Astrocyte (in vitro differentiated cells and primary cell): ENCODE data around the gene ADM. TPM values are rescaled to one million over a fixed set of nuclear protein-coding genes. Genes with fewer than 3 reads are reported as not detected.

Source experiments
- DNase-seq: peaks from one replicate; pipeline ENCODE4 v3.0.0-alpha.2; 2010; ENCODE audit warnings: low read depth
- FAIRE-seq: peaks from 2 replicates; lab custom pipeline; 2011; peaks lifted over from hg19 to GRCh38; lab: Jason Lieb, UNC
- H2AFZ ChIP-seq: 2 replicates; pipeline ENCODE4 v1.6.0; 2012; ENCODE audit warnings: low read depth, low read length, inconsistent platforms
- H3K27ac ChIP-seq: 2 replicates; pipeline ENCODE4 v1.5.1; 2011; ENCODE audit warnings: low read depth, low read length, inconsistent platforms
- H3K27me3 ChIP-seq: 2 replicates; pipeline ENCODE4 v1.6.0; 2011; ENCODE audit warnings: low read length, inconsistent platforms; ENCODE audit not compliant: insufficient read depth
- H3K36me3 ChIP-seq: 2 replicates; pipeline ENCODE4 v1.5.1; 2011; ENCODE audit warnings: low read length, inconsistent platforms; ENCODE audit not compliant: insufficient read depth
- H3K4me1 ChIP-seq: 2 replicates; pipeline ENCODE4 v1.5.1; 2011; ENCODE audit warnings: low read length, inconsistent platforms; ENCODE audit not compliant: insufficient read depth
- H3K4me2 ChIP-seq: 2 replicates; pipeline ENCODE4 v1.6.0; 2012; ENCODE audit warnings: low read length, inconsistent platforms
- H3K4me3 ChIP-seq: 2 replicates; pipeline ENCODE4 v1.5.1; 2011; ENCODE audit warnings: low read depth, mild to moderate bottlenecking, low read length, inconsistent platforms; ENCODE audit not compliant: insufficient read depth
- H3K79me2 ChIP-seq: 2 replicates; pipeline ENCODE4 v1.6.0; 2012; ENCODE audit warnings: mild to moderate bottlenecking, low read length, inconsistent platforms; ENCODE audit not compliant: insufficient read depth
- H3K9ac ChIP-seq: 2 replicates; pipeline ENCODE4 v1.6.0; 2012; ENCODE audit warnings: mild to moderate bottlenecking, low read length, inconsistent platforms
- H3K9me3 ChIP-seq: 2 replicates; pipeline ENCODE4 v1.5.1; 2012; ENCODE audit warnings: low read depth, mild to moderate bottlenecking, low read length, inconsistent platforms; ENCODE audit not compliant: insufficient read depth
- H4K20me1 ChIP-seq: 2 replicates; pipeline ENCODE4 v1.6.0; 2012; ENCODE audit warnings: low read length, inconsistent platforms; ENCODE audit not compliant: insufficient read depth
- H3K27ac Mint-ChIP-seq: one replicate; pipeline ENCODE4 v1.8.0; 2021; ENCODE audit warnings: mild to moderate bottlenecking, mixed read lengths; ENCODE audit not compliant: unreplicated experiment
- H3K27me3 Mint-ChIP-seq: one replicate; pipeline ENCODE4 v1.8.0; 2021; ENCODE audit warnings: low read depth, mixed read lengths; ENCODE audit not compliant: unreplicated experiment
- H3K36me3 Mint-ChIP-seq: one replicate; pipeline ENCODE4 v1.8.0; 2021; ENCODE audit warnings: low read depth, mixed read lengths; ENCODE audit not compliant: unreplicated experiment
- H3K4me1 Mint-ChIP-seq: one replicate; pipeline ENCODE4 v1.8.0; 2021; ENCODE audit warnings: low read depth, mixed read lengths; ENCODE audit not compliant: unreplicated experiment
- H3K4me3 Mint-ChIP-seq: one replicate; pipeline ENCODE4 v1.8.0; 2021; ENCODE audit warnings: mild to moderate bottlenecking, moderate library complexity, mixed read lengths; ENCODE audit not compliant: unreplicated experiment
- H3K9me3 Mint-ChIP-seq: one replicate; pipeline ENCODE4 v1.8.0; 2021; ENCODE audit warnings: mild to moderate bottlenecking, mixed read lengths; ENCODE audit not compliant: unreplicated experiment
- EZH2 ChIP-seq: IDR thresholded peaks from 2 replicates; pipeline ENCODE4 v1.6.1; 2012; ENCODE audit warnings: mild to moderate bottlenecking, low read length, inconsistent platforms; ENCODE audit not compliant: insufficient read depth
- total RNA-seq: library from RNA; stranded (reverse); gene quantifications from 2 replicates; pipeline ENCODE4 v1.2.1, GENCODE V29; 2021
- TF ChIP-seq, protein P1 (sequence below): IDR thresholded peaks from 2 replicates; pipeline ENCODE4 v1.5.1; 2011; ENCODE audit warnings: low read depth, mild to moderate bottlenecking, inconsistent platforms, low read length, moderate library complexity; ENCODE audit not compliant: insufficient read depth

ADM gene
- total RNA-seq, 1 donor from 2014 or later = 78.7 TPM

DNA sequence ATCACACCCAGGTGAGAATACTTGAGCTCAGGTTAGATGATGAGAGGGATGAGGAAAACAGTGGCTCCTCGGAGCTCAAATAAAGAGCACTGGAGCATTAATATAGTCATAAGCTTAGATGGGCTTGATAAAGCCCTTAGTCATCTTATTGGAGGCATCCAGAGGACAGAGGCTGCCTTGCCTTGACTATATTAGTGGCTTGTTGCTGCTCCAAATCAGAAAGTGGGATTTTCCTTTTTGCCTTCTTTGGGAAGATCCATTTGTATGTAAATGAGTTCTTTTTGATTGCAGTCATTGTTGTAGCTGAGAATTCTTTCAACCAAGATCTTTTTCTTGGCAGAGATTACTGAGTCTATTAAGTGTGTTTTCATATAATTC, 18.9 kb downstream of the ADM start:
- no peaks in the 10 kb centered on the region for H3K9me3 ChIP-seq
- Mint-ChIP-seq H3K27me3 (peaks cover 7% of the 10 kb centered on the region), H3K4me3 (peak overlapping the region; percentile 10), H3K27ac (peak overlapping the region; percentile 13), H3K9me3 (no peaks in the 10 kb centered on the region), H3K4me1 (peaks cover 25% of the 10 kb centered on the region), H3K36me3 (no peaks in the 10 kb centered on the region)
- peaks cover 54% of the 10 kb centered on the region for H3K4me1 ChIP-seq
- no peak overlapping the region for H3K27ac ChIP-seq
- H3K79me2 ChIP-seq = no peaks in the 10 kb centered on the region
- peak overlapping the region; percentile 5 for H3K9ac ChIP-seq
- TF ChIP-seq, protein P1, sequence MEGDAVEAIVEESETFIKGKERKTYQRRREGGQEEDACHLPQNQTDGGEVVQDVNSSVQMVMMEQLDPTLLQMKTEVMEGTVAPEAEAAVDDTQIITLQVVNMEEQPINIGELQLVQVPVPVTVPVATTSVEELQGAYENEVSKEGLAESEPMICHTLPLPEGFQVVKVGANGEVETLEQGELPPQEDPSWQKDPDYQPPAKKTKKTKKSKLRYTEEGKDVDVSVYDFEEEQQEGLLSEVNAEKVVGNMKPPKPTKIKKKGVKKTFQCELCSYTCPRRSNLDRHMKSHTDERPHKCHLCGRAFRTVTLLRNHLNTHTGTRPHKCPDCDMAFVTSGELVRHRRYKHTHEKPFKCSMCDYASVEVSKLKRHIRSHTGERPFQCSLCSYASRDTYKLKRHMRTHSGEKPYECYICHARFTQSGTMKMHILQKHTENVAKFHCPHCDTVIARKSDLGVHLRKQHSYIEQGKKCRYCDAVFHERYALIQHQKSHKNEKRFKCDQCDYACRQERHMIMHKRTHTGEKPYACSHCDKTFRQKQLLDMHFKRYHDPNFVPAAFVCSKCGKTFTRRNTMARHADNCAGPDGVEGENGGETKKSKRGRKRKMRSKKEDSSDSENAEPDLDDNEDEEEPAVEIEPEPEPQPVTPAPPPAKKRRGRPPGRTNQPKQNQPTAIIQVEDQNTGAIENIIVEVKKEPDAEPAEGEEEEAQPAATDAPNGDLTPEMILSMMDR = no peak
- no peak for TF ChIP-seq EZH2
- no peak overlapping the region for H3K4me3 ChIP-seq
- DNase-seq = peak; percentile 68
- no peak overlapping the region for H2AFZ ChIP-seq
- H3K36me3 ChIP-seq = no peaks in the 10 kb centered on the region
- peak overlapping the region; percentile 1 for H3K4me2 ChIP-seq
- H3K27me3 ChIP-seq = no peaks in the 10 kb centered on the region
- FAIRE-seq = no peak
- H4K20me1 ChIP-seq = no peaks in the 10 kb centered on the region

DNA sequence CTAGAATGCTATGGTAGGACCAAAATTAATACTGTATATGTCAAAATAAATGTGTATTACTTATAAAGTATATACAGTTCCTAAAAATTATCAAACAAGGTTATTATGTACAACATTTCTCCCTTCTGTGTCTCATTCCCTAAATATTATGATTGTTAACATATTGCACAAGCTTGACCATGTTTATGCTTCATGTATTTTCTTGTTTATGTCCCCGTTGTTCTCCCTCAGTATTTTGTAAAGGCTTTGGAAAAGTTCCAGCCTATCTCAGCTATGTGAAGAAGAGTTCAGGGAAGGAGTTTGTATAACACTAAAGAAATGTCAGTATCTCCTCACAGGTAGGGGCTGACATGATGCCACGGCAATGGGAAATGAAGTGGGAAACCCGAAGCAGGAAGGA, 19.6 kb downstream of the ADM start:
- no peak for DNase-seq
- H3K27ac ChIP-seq = no peak overlapping the region
- H3K27me3 Mint-ChIP-seq = peaks cover 7% of the 10 kb centered on the region
- H3K27ac Mint-ChIP-seq = no peak overlapping the region
- no peak overlapping the region for H2AFZ ChIP-seq
- no peaks in the 10 kb centered on the region for H3K9me3 ChIP-seq
- H3K36me3 Mint-ChIP-seq = no peaks in the 10 kb centered on the region
- no peaks in the 10 kb centered on the region for H3K36me3 ChIP-seq
- peaks cover 28% of the 10 kb centered on the region for H3K4me1 Mint-ChIP-seq
- no peaks in the 10 kb centered on the region for H3K27me3 ChIP-seq
- H4K20me1 ChIP-seq = no peaks in the 10 kb centered on the region
- H3K9ac ChIP-seq = peak overlapping the region; percentile 57
- no peaks in the 10 kb centered on the region for H3K79me2 ChIP-seq
- H3K4me3 Mint-ChIP-seq = no peak overlapping the region
- no peak for FAIRE-seq
- H3K4me1 ChIP-seq = peaks cover 58% of the 10 kb centered on the region
- no peak overlapping the region for H3K4me3 ChIP-seq
- no peaks in the 10 kb centered on the region for H3K9me3 Mint-ChIP-seq
- no peak for TF ChIP-seq EZH2
- TF ChIP-seq, protein P1 = no peak
- H3K4me2 ChIP-seq = no peak overlapping the region

DNA sequence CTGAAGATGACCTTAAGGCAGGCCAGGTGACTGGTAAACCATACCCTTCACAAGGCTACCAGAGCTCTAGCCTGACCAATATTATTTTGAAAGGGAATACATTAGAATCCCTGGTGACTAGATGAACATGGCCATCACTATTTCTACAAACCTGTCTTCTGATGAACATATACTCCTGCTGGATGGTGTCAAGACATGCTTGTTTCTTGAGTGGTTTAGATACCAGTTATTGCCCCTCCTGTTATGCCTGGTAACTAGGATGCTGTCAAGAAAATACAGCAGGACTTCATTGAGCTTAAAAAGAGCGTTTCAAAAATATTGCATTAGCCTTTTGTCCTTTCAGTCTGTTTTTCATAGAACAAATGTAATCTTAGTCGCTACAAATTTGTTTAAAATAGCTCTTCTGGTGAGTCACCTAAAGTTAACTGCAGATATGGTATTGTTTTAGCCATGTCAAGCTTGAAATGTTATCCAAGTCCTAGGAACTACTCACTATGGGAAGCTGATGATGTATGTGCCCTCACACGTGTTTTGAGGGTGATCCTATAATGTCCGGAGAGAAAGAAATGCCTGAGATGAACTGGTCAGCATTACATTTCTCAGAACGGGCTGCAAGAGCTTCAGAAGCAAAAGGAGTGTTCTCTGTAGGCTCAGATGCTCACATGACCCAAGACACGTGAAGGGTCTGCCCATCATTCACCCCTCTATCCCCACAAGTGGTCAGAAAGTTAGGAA, 20.6 kb downstream of the ADM start:
- peaks cover 28% of the 10 kb centered on the region for H3K4me1 Mint-ChIP-seq
- Histone ChIP-seq H3K27ac (peak overlapping the region; percentile 68), H3K79me2 (no peaks in the 10 kb centered on the region), H4K20me1 (no peaks in the 10 kb centered on the region), H3K9me3 (no peaks in the 10 kb centered on the region), H3K9ac (peak overlapping the region; percentile 57), H3K4me1 (peaks cover 67% of the 10 kb centered on the region), H3K27me3 (no peaks in the 10 kb centered on the region), H2AFZ (no peak overlapping the region), H3K36me3 (no peaks in the 10 kb centered on the region), H3K4me2 (peak overlapping the region; percentile 67), H3K4me3 (no peak overlapping the region)
- H3K9me3 Mint-ChIP-seq = no peaks in the 10 kb centered on the region
- DNase-seq (peak; percentile 91), FAIRE-seq (no peak)
- H3K27ac Mint-ChIP-seq = no peak overlapping the region
- no peak for TF ChIP-seq EZH2
- TF ChIP-seq, protein P1 = no peak
- no peak overlapping the region for H3K4me3 Mint-ChIP-seq
- no peaks in the 10 kb centered on the region for H3K36me3 Mint-ChIP-seq
- peaks cover 7% of the 10 kb centered on the region for H3K27me3 Mint-ChIP-seq
